Measurements from ENCODE around the gene CKS2.

Gene CKS2

DNA sequence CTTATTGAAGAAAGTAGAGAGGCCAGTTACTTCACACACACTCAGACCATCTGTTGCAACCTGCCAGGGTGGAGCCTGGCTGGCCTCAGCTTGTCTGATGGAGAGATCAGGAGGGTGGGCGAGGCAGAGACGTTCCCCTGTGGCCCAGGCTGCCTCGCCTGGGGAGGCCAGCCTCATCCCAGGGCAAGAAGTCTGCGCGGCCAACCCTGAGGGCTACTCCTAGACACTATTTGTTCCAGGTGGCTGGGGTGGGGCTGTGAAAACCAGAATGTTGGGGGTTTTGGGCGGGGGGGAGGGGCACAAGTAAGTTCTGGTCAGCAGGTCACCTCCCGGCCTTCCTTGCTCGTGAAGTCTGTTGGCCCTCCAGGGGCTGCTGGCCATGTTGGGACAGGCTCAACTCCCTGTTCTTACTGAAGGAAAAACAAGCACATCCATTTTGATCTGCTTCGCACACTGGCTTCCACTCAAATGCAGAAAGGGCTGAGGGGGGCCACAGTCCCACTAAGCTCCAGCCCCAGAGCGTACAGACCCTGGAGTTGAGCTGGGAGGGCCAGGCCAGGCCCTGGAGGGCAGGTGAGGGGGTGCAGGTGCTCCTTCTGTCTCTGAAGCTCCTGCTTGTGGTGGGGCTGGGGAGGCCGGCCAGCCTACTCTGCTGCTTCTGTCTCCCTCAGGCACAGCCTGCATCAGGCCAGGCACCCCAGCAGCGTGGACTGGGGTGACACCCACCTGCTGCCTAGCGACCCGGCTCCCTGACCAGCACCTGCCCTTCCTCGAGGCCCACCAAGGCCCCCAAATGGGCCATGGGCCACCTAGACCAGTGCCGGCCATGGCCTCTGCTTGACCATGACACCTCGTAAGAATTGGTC, 53.9 kb downstream of the CKS2 start:
- DNase-seq (ENCODE audit: low spot score), result no peak

DNA sequence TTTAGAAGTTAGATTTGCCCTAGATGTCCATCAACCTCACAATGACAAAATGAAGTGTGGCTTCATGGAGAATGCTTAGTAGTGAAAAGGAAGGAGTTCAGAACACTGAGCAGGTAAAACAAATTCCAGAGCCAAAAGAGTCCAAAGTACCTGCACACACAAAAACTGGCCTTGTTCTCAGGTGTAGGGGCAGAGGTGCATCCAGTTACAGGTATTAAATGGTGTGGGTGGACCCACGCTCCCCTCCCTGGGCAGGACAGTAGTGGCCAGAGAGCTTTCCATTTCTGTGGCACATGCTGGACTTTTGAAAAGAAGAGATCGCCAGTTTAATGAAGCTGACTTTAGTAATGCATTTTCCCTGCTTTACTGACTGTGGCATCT, 54.5 kb downstream of the CKS2 start:
- no peak for DNase-seq (ENCODE audit: low spot score)

Small RNA genes within 50 kb of the gene (small RNA-seq; reads per million reads assigned to genes)
- gene MIR3153, result 0 to 0.03 reads per million in 2 experiments
